PFSK-1 (cell line): ENCODE data around the gene FAM170B.

Source experiments
- POLR2AphosphoS5 ChIP-seq: IDR thresholded peaks from 2 replicates; pipeline ENCODE4 v1.6.1; 2012; ENCODE audit warnings: low read depth, mild to moderate bottlenecking, control low read depth, low read length, moderate library complexity
- SIN3A ChIP-seq: IDR thresholded peaks from 2 replicates; pipeline ENCODE4 v1.6.1; 2012; ENCODE audit warnings: mild to moderate bottlenecking, low read length, moderate library complexity, borderline replicate concordance; ENCODE audit not compliant: insufficient read depth
- TAF1 ChIP-seq: IDR thresholded peaks from 2 replicates; pipeline ENCODE4 v1.6.1; 2012; ENCODE audit warnings: low read length, control low read depth, borderline replicate concordance; ENCODE audit not compliant: insufficient read depth

DNA sequence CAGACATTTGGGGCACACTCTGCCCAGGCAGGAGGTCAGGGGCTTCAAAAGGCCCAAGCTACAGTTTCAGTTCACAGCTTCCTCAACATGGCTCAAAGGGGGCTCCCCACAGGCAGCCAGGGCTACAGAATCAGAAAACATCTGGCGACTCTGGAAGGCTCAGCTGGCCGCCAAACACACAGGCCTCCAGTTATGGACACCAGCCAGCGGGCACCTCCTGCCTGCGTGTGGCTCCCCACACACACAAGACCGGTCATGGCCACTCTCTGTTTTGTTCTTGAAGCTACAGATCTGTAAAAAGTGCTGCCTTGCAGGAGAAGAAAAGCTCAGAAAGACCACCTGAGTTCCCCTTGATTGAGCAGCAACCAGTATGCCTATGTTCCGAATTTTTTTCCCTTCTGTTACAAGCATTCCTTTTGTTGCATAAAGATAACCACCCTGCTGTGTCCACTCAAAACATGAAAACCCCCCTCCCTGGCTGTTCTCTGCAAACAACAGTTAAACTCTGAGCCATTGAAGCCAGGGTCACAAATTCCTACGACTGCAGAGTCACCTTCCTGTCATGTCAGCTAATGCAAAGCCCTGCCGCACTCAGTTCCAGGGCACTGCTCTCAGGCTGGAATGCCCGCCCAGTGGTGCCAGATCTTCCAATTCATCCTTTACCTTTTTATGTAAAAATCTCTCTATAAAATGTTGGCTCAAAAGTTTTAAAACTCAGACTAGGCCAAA, 52.1 kb downstream of the FAM170B start:
- TF ChIP-seq POLR2AphosphoS5 (no peak), SIN3A (no peak), TAF1 (no peak)
